ENCODE measurements around the gene CAMK2B.

CAMK2B gene

DNA sequence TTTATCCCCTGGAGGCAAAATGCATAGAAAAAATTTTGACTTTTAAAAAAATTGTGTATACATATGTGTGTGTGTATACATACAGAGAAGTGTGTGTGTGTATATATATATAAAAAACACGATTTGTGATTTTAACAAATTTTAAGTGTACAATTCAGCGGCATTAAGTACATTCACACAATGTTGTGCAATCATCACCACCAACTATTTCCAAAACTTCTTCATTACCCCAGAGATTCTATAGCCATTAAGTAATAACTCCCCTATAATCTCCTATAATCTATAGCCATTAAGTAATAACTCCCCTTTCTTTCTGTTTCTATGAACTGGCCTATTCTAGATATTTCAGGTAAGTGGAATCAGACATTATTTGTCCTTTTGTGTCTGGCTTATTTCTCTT lies 20.7 kb upstream of the CAMK2B start:
- TF ChIP-seq, protein P1, sequence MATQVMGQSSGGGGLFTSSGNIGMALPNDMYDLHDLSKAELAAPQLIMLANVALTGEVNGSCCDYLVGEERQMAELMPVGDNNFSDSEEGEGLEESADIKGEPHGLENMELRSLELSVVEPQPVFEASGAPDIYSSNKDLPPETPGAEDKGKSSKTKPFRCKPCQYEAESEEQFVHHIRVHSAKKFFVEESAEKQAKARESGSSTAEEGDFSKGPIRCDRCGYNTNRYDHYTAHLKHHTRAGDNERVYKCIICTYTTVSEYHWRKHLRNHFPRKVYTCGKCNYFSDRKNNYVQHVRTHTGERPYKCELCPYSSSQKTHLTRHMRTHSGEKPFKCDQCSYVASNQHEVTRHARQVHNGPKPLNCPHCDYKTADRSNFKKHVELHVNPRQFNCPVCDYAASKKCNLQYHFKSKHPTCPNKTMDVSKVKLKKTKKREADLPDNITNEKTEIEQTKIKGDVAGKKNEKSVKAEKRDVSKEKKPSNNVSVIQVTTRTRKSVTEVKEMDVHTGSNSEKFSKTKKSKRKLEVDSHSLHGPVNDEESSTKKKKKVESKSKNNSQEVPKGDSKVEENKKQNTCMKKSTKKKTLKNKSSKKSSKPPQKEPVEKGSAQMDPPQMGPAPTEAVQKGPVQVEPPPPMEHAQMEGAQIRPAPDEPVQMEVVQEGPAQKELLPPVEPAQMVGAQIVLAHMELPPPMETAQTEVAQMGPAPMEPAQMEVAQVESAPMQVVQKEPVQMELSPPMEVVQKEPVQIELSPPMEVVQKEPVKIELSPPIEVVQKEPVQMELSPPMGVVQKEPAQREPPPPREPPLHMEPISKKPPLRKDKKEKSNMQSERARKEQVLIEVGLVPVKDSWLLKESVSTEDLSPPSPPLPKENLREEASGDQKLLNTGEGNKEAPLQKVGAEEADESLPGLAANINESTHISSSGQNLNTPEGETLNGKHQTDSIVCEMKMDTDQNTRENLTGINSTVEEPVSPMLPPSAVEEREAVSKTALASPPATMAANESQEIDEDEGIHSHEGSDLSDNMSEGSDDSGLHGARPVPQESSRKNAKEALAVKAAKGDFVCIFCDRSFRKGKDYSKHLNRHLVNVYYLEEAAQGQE (IDR thresholded peaks at IDR 0.05; ENCODE audit: insufficient read depth in 1 of 2, low read depth in 2 of 2, low read length in 2 of 2): no peak
- TF ChIP-seq SIN3A (IDR thresholded peaks at IDR 0.05; ENCODE audit: borderline replicate concordance, insufficient read depth, low read length) (no peak), POLR2AphosphoS5 (IDR thresholded peaks at IDR 0.05; ENCODE audit: low read depth, low read length) (no peak), TAF1 (IDR thresholded peaks at IDR 0.05; ENCODE audit: borderline replicate concordance, insufficient read depth, low read length) (no peak)

DNA sequence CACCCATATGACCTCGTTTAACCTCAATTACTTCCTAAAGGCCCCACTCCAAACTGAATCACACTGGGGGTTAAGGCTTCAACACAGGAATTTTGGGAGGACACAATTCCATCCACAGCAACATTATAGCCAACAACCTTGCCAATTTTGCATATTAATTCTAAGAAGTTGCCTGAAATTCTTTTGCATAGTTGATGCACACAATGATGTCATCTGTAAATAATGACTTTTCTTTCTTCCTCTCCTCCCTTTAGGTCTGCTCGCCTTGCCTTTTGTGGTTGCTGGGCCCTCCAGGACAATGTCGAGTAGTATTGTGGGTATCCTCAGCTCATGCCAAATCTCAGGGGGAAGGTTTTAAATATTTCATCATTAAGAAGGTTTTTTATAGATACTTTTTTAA lies 16.0 kb upstream of the CAMK2B start:
- TF ChIP-seq POLR2AphosphoS5 (IDR thresholded peaks at IDR 0.05; ENCODE audit: low read depth, low read length) (no peak), TAF1 (IDR thresholded peaks at IDR 0.05; ENCODE audit: borderline replicate concordance, insufficient read depth, low read length) (no peak), SIN3A (IDR thresholded peaks at IDR 0.05; ENCODE audit: borderline replicate concordance, insufficient read depth, low read length) (no peak), FOXP2 (optimal IDR thresholded peaks at IDR 0.05; ENCODE audit: borderline replicate concordance, extremely low read depth, extremely low read length, insufficient read depth) (no peak)
- TF ChIP-seq, protein P1 (IDR thresholded peaks at IDR 0.05; ENCODE audit: insufficient read depth in 1 of 2, low read depth in 2 of 2, low read length in 2 of 2): no peak

DNA sequence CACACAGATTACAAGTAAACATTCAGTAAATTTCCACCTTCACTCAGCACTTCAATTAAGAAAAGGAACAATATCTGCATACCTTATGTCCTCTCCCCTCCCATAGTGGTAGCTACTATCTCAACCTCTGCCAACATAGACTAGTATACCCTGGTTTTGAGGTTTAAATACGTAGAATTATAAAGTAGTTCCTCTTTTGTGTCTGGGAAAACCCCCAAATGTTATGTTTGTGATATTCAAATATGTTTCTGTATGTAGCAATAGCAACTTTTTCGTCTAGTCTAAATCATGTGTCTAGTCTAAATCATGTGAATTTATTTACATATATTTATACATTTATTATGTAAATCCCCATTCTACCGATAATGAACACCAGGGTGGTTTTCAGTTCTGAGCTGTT lies 13.2 kb upstream of the CAMK2B start:
- TF ChIP-seq FOXP2 (optimal IDR thresholded peaks at IDR 0.05; ENCODE audit: borderline replicate concordance, extremely low read depth, extremely low read length, insufficient read depth): no peak
- TF ChIP-seq TAF1 (IDR thresholded peaks at IDR 0.05; ENCODE audit: borderline replicate concordance, insufficient read depth, low read length): no peak
- no peak for TF ChIP-seq SIN3A (IDR thresholded peaks at IDR 0.05; ENCODE audit: borderline replicate concordance, insufficient read depth, low read length)
- TF ChIP-seq, protein P1 (IDR thresholded peaks at IDR 0.05; ENCODE audit: insufficient read depth in 1 of 2, low read depth in 2 of 2, low read length in 2 of 2): no peak
- TF ChIP-seq POLR2AphosphoS5 (IDR thresholded peaks at IDR 0.05; ENCODE audit: low read depth, low read length): no peak

DNA sequence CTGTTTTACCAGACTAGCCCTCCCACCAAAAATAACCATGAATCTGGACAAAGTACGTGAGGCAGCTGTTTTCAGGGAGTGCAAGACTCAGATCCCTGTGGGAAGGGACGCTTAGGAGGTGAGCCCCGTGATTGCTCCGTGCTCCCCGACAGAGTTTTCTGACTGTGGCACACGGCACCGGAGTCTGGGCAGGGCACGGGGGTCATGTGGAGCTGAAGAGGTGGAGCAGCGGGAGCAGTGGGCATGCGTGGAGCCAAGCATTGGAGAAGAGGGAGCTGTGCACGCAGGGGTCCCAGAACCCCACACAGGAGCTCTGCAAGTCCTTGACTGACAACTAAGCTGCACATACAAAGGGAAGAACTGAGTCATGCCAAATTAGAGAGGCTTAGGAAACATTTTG lies 11.1 kb upstream of the CAMK2B start:
- TF ChIP-seq FOXP2 (optimal IDR thresholded peaks at IDR 0.05; ENCODE audit: borderline replicate concordance, extremely low read depth, extremely low read length, insufficient read depth): no peak
- TF ChIP-seq, protein P1 (IDR thresholded peaks at IDR 0.05; ENCODE audit: insufficient read depth in 1 of 2, low read depth in 2 of 2, low read length in 2 of 2): no peak
- TF ChIP-seq POLR2AphosphoS5 (IDR thresholded peaks at IDR 0.05; ENCODE audit: low read depth, low read length): no peak
- TF ChIP-seq TAF1 (IDR thresholded peaks at IDR 0.05; ENCODE audit: borderline replicate concordance, insufficient read depth, low read length): no peak
- no peak for TF ChIP-seq SIN3A (IDR thresholded peaks at IDR 0.05; ENCODE audit: borderline replicate concordance, insufficient read depth, low read length)

DNA sequence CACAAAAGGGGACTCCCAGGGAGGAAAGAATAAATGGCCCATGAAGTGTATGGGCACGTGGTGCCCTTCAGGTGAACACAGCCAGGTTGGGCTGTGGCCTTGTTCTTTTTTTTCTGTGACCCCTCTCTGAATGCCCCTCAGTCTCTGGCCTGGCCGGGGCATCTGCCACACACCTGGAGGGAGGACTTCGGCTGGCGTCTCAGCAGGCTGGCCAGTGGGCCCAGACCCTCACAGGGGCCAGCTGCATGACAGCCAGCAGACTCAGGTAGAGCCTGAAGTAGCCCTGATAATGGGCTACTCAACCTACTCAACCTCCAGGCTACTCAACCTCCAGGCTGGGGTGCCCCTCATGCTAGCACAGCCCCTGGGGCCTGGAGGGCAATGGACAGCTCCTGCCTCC lies 9.8 kb upstream of the CAMK2B start:
- TF ChIP-seq, protein P1 (IDR thresholded peaks at IDR 0.05; ENCODE audit: insufficient read depth in 1 of 2, low read depth in 2 of 2, low read length in 2 of 2): no peak
- TF ChIP-seq SIN3A (IDR thresholded peaks at IDR 0.05; ENCODE audit: borderline replicate concordance, insufficient read depth, low read length): no peak
- TF ChIP-seq TAF1 (IDR thresholded peaks at IDR 0.05; ENCODE audit: borderline replicate concordance, insufficient read depth, low read length): no peak
- TF ChIP-seq FOXP2 (optimal IDR thresholded peaks at IDR 0.05; ENCODE audit: borderline replicate concordance, extremely low read depth, extremely low read length, insufficient read depth): no peak
- TF ChIP-seq POLR2AphosphoS5 (IDR thresholded peaks at IDR 0.05; ENCODE audit: low read depth, low read length): no peak

Measured in PFSK-1 (cell line).